ENCODE results near the gene RAB7B.

RAB7B gene

GRCh38 chr1:205927676-205928075 lies 75.5 kb downstream of the RAB7B start:
- POLR2A ChIA-PET = no interaction called here
- no peak overlapping the region for H3K27ac ChIP-seq (ENCODE audit: insufficient read depth in 1 of 2, low read depth in 1 of 2, low read length in 2 of 2, poor library complexity in 1 of 2, severe bottlenecking in 2 of 2)
- no peak for DNase-seq
- 100% methylated on average over 12 of the region's 12 CpGs for WGBS (ENCODE audit: insufficient coverage)
- peaks cover 0 to 3% (median 0%) of the 10 kb centered on the region in 4 experiments for H3K4me1 ChIP-seq (ENCODE audit: control extremely low read depth in 1 of 4, control insufficient read depth in 4 of 4, insufficient read depth in 4 of 4, low read length in 3 of 4)
- no peak overlapping the region for H3K4me3 ChIP-seq (ENCODE audit: control insufficient read depth in 1 of 7, extremely low read depth in 1 of 7, insufficient read depth in 4 of 7, low read depth in 2 of 7, low read length in 6 of 7)
- CTCF ChIA-PET = interaction anchor here (0.7 to 1.1 kb wide), 2 partner anchors 14 to 50 kb away, joined by 3 read pairs; no protein-coding TSS in a partner anchor
- H3K36me3 ChIP-seq (ENCODE audit: control insufficient read depth in 4 of 4, insufficient read depth in 4 of 4, low read length in 3 of 4) = no peaks in the 10 kb centered on the region
- no peaks in the 10 kb centered on the region for H3K9me3 ChIP-seq (ENCODE audit: control extremely low read depth in 1 of 5, control insufficient read depth in 4 of 5, insufficient read depth in 2 of 5, low read depth in 1 of 5, low read length in 4 of 5)
- peaks cover 0 to 6% (median 0%) of the 10 kb centered on the region in 5 experiments for H3K27me3 ChIP-seq (replicated peaks in 2 of 5; ENCODE audit: control insufficient read depth in 4 of 5, insufficient read depth in 5 of 5, low read length in 4 of 5)

GRCh38 chr1:205927247-205927646 lies 75.9 kb downstream of the RAB7B start:
- H3K4me1 ChIP-seq (ENCODE audit: control extremely low read depth in 1 of 4, control insufficient read depth in 4 of 4, insufficient read depth in 4 of 4, low read length in 3 of 4) = peaks cover 0 to 3% (median 0%) of the 10 kb centered on the region in 4 experiments
- H3K4me3 ChIP-seq (ENCODE audit: control insufficient read depth in 1 of 7, extremely low read depth in 1 of 7, insufficient read depth in 4 of 7, low read depth in 2 of 7, low read length in 6 of 7) = no peak overlapping the region
- 100% methylated on average over 4 of the region's 6 CpGs for WGBS (ENCODE audit: insufficient coverage)
- H3K27me3 ChIP-seq (replicated peaks in 2 of 5; ENCODE audit: control insufficient read depth in 4 of 5, insufficient read depth in 5 of 5, low read length in 4 of 5) = peaks cover 0 to 6% (median 0%) of the 10 kb centered on the region in 5 experiments
- no peak for DNase-seq
- ChIA-PET POLR2A (no interaction called here), CTCF (interaction anchor here (1.1 kb wide), 1 partner anchor 50 kb away, joined by 3 read pairs; no protein-coding TSS in a partner anchor)
- H3K9me3 ChIP-seq (ENCODE audit: control extremely low read depth in 1 of 5, control insufficient read depth in 4 of 5, insufficient read depth in 2 of 5, low read depth in 1 of 5, low read length in 4 of 5) = no peaks in the 10 kb centered on the region
- no peak overlapping the region for H3K27ac ChIP-seq (ENCODE audit: insufficient read depth in 1 of 2, low read depth in 1 of 2, low read length in 2 of 2, poor library complexity in 1 of 2, severe bottlenecking in 2 of 2)
- H3K36me3 ChIP-seq (ENCODE audit: control insufficient read depth in 4 of 4, insufficient read depth in 4 of 4, low read length in 3 of 4) = no peaks in the 10 kb centered on the region

Data from common myeloid progenitor, CD34-positive (primary cell).